Activated CD4-positive, alpha-beta T cell treated with anti-CD3 and anti-CD28 coated beads for 48 hours (primary cell): ENCODE results near the gene HOXD4.

Experiments used
- DNase-seq: peaks from one replicate; pipeline ENCODE4 v3.0.0-alpha.2; 2020

The HOXD4 gene

DNA sequence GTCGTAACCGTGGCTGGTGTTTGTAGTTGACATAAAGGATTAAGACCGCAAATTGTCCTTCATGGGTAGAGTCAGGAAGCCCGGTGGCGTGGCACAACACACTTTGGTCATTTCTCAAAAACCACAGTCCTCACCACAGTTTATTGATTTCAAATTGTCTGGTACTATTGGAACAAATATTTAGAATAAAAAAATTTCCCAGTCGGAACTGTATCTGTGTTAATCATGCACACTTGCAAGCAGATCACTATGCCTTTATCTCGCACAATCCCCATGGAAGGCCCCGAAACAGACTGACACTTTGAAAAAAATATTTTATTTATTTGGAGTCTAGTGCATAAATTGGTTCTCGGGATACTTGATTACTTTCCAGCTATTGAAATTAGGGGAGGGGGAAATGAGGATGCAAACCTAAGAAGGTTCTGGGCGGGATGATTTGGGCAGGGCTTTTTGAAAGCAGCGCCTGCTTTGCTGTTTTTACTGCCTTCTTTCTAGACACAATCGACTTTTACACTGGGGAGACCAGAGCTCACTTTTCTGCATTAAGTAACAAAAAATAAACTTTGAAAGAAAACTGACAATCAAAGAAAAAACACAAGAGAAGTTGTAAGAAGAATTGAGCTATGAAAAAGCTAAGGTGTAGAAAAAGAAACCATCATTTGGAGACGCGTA, 21.7 kb downstream of the HOXD4 start:
- DNase-seq, result no peak

DNA sequence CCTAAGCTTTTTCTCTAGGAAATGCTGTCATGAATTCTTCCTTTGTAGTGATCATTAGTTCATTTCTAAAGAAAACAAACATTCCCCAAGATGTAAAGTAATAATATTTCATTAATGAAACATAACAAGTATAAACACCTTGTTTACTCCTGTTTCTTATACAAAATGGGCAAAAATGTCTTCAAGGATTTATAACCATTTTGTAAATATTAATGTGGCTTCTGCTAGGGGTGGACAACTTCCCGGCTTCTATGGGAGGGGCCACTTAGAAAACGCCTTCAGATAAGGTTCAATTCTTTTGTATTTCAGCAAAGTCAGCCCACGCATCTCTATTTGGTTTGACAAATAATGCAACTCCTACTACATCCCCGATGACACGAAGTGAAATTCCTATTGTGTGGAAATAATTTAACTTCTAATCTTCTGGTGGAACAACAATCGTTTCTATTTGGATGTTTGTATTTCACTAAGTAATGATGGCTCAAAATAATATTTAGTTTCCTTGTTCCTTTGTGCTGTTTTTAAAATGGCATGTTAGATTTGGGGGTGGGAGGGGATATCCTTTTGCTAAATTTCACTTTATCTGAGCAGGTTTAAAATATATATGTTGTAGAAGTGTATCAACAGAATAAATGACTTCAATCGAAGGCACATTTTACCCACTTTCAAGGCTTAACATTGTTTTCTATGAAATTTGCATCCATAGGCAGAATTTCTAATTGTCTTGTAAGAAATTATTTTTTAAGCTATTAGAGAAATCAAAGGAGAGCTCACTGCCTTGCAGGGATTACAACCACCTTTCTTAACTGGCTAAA, 22.4 kb downstream of the HOXD4 start:
- DNase-seq, result no peak

DNA sequence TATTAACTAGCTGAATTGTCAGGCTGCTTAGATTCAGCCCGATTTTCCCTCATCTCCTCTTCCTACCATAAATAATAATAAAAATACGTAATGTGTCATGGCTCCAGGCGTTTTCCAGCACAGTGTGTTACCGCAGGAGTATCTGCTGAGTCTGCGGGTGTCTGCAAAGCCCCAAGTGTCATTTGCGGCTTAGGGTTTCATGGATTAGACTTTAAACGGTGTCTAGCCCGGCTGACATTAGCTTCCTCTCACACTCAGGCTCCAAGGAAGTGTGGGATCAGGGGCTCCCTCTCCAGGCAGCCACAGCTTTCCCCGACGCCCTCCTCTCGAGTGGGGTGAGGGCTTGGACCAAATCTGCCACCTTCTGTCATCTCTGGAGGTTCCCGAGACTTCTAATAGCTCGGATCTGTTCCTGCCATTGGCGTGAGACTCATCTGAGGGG, 23.1 kb downstream of the HOXD4 start:
- DNase-seq, result no peak

- no peak for DNase-seq
These were observed 23.7 kb downstream of the HOXD4 start for GRCh38 chr2:176174824-176175708.

GRCh38 chr2:176175709-176176607, 24.6 kb downstream of the HOXD4 start:
- no peak for DNase-seq

DNA sequence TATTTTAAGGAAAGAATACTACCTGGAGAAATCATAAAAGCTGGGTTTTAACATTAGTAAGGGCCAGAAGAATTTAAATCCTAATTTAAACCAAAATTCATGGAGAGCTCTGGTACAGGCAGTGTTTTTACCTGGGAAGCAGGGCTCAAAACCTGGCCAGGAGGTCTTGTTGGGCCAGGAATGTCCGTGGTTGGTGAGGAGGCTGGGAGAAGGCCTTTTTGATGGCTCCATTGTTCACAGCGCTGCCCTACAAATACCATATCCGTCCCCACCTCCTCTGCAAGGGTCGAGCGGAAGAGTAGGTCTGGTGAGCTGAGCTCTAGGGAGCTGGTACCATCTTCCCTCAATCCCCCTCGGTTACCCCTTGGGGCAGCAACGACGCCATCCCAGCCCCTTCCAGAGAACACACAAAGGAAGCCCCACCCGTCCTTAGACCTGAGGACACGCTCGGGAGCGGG, 26.3 kb downstream of the HOXD4 start:
- DNase-seq, result no peak

GRCh38 chr2:176178038-176178756, 26.8 kb downstream of the HOXD4 start:
- DNase-seq, result peak; percentile 27

GRCh38 chr2:176178757-176179295, 27.5 kb downstream of the HOXD4 start:
- DNase-seq, result no peak

GRCh38 chr2:176181551-176181950, 30.2 kb downstream of the HOXD4 start:
- no peak for DNase-seq

- DNase-seq, result no peak
These were observed 31.3 kb downstream of the HOXD4 start for GRCh38 chr2:176182671-176183070.

DNA sequence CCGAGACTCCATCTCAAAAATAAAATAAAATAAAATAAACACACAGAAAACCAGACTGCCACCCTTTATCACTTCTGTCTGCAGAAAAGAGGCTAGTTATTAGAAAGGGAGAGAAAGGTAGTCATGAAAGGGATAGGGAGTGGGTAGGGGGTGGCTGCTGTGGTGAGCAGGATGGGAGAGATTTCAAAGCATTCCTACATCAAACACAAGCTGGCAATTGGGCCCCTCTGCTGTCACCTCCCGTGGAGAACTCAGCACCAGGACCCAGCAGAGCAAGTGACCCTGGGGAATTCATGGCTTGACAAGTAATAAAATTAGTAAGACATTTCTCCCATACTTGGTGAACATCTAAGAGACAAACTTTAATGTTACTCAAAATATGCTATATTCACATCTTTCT, 33.4 kb downstream of the HOXD4 start:
- DNase-seq, result no peak

GRCh38 chr2:176186024-176186423, 34.7 kb downstream of the HOXD4 start:
- DNase-seq, result no peak

DNA sequence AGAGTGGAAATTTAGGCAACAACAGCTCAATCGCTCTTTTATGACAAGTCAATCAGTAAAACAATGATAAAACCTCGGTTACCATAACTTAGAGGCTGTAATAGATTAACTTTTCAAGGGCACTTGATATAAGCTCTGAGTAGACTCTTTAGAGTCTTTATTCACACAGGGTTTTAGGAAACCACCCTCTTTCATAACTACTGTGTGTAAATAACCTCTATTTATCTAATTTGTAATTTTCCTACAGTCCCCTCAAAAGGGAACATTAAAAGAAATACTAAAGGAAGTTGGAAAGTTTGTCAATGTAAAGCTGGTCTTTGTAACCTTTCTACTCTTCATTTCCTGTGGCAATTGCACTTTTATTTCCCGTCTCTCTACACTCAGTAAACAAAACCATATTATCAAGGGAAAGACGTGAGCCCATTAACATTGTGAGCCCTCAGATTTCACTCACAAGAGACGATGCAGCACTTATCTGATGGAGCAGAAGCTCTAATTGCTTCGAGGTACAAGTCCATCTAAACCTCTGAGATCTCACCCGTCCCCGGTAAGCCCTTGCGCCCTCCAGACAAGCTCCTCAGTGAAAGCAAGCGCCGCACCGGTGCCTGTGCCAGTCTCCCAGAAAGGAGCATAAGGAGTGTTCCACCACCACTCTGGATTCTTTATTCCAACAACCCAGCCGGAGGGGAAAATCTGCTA, 36.0 kb downstream of the HOXD4 start:
- no peak for DNase-seq

DNA sequence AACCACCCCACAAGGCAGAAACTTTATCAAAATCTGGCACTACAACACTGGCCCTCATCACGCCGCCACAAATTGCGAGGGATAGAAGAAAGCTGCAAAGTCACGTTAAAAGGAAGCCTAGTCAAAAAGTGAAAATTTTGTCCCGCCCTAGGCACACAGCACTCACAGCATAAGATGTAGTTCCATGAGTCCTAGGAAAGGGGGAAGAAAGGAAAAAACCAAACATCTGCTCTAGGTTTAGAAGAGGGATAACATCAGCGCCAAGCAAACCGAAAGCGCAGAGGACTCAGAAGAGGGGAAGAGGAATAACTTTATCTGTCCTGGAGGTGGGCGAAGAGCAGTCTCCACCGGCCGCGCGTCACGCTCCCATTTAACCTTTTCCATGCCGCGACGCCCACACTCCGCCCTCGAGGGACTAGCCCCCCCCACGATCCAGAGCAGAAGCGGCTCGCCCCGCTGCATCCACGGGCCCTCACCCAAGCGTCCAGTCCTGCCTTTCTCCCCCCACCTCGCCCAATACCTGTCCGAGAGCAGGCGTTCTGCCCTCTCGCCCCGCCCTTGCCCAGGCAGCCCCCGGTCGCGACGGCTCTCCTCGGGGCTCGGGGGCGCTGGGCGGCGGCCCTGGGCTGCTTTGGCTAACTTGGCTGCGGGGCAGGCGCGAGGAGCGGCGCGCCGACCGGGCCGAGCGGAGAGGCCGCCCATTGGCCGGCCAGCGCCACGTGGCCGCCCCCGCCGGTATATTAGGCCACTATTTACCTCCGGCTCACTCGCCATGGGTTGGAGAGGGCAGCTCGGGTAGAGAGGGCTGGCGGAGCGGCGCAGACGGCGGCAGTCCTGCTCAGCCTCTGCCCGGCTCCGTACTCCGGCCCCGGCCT, 36.8 kb downstream of the HOXD4 start, which contains the start of gene HOXD1:
Gene HOXD1 (plus strand): TSS at position 770 of the 875 bp plus-strand sequence. CDS start 134 bp downstream, outside the sequence.
- DNase-seq, result no peak

DNA sequence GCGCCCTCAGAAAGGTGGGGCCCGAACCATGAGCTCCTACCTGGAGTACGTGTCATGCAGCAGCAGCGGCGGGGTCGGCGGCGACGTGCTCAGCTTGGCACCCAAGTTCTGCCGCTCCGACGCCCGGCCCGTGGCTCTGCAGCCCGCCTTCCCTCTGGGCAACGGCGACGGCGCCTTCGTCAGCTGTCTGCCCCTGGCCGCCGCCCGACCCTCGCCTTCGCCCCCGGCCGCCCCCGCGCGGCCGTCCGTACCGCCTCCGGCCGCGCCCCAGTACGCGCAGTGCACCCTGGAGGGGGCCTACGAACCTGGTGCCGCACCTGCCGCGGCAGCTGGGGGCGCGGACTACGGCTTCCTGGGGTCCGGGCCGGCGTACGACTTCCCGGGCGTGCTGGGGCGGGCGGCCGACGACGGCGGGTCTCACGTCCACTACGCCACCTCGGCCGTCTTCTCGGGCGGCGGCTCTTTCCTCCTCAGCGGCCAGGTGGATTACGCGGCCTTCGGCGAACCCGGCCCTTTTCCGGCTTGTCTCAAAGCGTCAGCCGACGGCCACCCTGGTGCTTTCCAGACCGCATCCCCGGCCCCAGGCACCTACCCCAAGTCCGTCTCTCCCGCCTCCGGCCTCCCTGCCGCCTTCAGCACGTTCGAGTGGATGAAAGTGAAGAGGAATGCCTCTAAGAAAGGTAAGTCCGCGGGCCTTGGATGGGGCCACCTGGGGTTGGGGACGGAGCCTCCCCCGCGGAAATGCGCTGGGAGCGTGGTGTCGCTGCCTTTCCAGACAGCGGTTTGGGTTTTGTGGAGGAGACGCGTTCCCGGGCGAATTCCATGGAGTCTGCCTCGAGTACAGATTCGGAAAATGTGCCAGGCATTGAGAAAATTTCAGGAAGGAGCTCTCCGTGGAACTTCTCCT, 37.7 kb downstream of the HOXD4 start:
- peak; percentile 13 for DNase-seq

DNA sequence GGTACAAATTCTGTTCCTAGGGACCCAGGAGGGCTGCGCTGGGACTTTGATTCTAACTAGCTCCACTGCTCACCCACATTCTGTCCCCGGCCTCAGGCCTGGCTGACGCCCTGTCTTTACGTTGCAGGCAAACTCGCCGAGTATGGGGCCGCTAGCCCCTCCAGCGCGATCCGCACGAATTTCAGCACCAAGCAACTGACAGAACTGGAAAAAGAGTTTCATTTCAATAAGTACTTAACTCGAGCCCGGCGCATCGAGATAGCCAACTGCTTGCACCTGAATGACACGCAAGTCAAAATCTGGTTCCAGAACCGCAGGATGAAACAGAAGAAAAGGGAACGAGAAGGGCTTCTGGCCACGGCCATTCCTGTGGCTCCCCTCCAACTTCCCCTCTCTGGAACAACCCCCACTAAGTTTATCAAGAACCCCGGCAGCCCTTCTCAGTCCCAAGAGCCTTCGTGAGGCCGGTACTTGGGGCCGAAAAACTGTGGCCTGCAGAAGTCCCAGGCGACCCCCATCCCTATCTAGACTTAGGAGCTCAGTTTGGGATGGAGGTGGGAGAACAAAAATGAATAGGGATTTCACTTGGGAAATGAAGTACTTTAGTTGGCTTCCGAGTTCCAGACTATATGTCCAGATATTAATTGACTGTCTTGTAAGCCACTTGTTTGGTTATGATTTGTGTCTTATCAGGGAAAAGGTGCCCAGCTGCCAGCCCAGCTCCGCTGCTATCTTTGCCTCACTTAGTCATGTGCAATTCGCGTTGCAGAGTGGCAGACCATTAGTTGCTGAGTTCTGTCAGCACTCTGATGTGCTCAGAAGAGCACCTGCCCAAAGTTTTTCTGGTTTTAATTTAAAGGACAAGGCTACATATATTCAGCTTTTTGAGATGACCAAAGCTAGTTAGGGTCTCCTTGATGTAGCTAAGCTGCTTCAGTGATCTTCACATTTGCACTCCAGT, 38.6 kb downstream of the HOXD4 start:
- no peak for DNase-seq

- DNase-seq, result no peak
These were observed 41.0 kb downstream of the HOXD4 start for GRCh38 chr2:176192351-176192750.
